PC-3 (cell line): ENCODE results near the gene ECHS1.

ENCODE experiments used
- EZH2 ChIP-seq: fragments of 300-600 bp; sonication (generic); IDR thresholded peaks from one replicate; pipeline ENCODE4 v1.6.1; 2017; ENCODE audit warnings: antibody characterized with exemption, mild to moderate bottlenecking, low read length; ENCODE audit not compliant: unreplicated experiment
- TF ChIP-seq, protein P1 (sequence below): fragments of 300-600 bp; sonication (generic); conservative IDR thresholded peaks from 2 replicates; pipeline ENCODE4 v1.5.1; 2017; ENCODE audit warnings: antibody characterized with exemption, low read depth, mild to moderate bottlenecking, low read length

DNA sequence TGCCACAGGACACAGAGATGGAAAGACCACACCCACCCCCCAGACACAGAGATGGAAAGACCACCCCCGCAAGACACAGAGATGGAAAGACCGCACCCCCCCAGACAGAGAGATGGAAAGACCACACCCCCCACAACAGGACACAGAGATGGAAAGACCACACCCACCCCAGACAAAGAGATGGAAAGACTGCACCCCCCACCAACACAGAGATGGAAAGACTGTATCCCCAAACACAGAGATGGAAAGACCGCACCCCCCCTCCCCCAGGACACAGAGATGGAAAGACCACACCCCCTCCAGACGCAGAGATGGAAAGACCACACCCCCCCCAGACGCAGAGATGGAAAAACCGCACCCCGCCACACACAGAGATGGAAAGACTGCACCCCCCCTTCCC, 56.4 kb downstream of the ECHS1 start:
- TF ChIP-seq, protein P1, sequence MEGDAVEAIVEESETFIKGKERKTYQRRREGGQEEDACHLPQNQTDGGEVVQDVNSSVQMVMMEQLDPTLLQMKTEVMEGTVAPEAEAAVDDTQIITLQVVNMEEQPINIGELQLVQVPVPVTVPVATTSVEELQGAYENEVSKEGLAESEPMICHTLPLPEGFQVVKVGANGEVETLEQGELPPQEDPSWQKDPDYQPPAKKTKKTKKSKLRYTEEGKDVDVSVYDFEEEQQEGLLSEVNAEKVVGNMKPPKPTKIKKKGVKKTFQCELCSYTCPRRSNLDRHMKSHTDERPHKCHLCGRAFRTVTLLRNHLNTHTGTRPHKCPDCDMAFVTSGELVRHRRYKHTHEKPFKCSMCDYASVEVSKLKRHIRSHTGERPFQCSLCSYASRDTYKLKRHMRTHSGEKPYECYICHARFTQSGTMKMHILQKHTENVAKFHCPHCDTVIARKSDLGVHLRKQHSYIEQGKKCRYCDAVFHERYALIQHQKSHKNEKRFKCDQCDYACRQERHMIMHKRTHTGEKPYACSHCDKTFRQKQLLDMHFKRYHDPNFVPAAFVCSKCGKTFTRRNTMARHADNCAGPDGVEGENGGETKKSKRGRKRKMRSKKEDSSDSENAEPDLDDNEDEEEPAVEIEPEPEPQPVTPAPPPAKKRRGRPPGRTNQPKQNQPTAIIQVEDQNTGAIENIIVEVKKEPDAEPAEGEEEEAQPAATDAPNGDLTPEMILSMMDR = no peak
- no peak for TF ChIP-seq EZH2
